Body of pancreas (tissue), 4 donors: ENCODE results near the gene DHDH. TPM values are rescaled to one million over a fixed set of nuclear protein-coding genes. Genes with fewer than 3 reads are reported as not detected.

ENCODE experiments used
- ATAC-seq: fragments of 150-250 bp; one replicate; pipeline ENCODE4 v1.9.1; 2016
- DNase-seq, 4 donors: peaks; one replicate each; pipeline ENCODE4 v3.0.0-alpha.2; 2019
- H3K27ac ChIP-seq, 4 donors: fragments of 200-600 bp; sonication (generic); 1 replicate in 3 of 4; 2 replicates in 1 of 4; pipeline versions ENCODE4 v1.5.1 to v1.6.1; 2016 to 2019; ENCODE audit warnings: mild to moderate bottlenecking in 1 of 4, mixed read lengths in 1 of 4, moderate library complexity in 1 of 4
- H3K27me3 ChIP-seq, 2 donors: fragments of 200-600 bp; sonication (generic); one replicate each; pipeline ENCODE4 v1.6.0; 2016; ENCODE audit warnings: mild to moderate bottlenecking in 1 of 2
- H3K36me3 ChIP-seq, 2 donors: fragments of 200-600 bp; sonication (generic); replicated peaks in 1 of 2; 2 replicates each; pipeline ENCODE4 v1.5.1; 2016; ENCODE audit warnings: low read depth in 2 of 2; ENCODE audit not compliant: insufficient read depth in 1 of 2
- H3K4me1 ChIP-seq: fragments of 200-600 bp; sonication (generic); one replicate; pipeline ENCODE4 v1.6.0; 2016
- H3K4me3 ChIP-seq, 2 donors: fragments of 200-600 bp; sonication (generic); 1 replicate in 1 of 2; 2 replicates in 1 of 2; pipeline ENCODE4 v1.5.1; 2016 to 2019
- H3K9me3 ChIP-seq, 3 donors: fragments of 200-600 bp; sonication (generic); 1 replicate in 2 of 3; 2 replicates in 1 of 3; pipeline ENCODE4 v1.5.1; 2016
- CTCF ChIP-seq, 7 experiments: fragments of 450-650 bp in 4 of 7; fragments of 200-600 bp in 3 of 7; sonication (generic) in 3 of 7; IDR thresholded peaks; one replicate each; pipeline ENCODE4 v1.5.1; 2016 to 2019; ENCODE audit warnings: antibody characterized with exemption in 7 of 7
- POLR2A ChIP-seq, 3 donors: fragments of 450-650 bp; IDR thresholded peaks; one replicate each; pipeline ENCODE4 v1.6.1; 2016; ENCODE audit warnings: antibody characterized with exemption in 3 of 3, mild to moderate bottlenecking in 2 of 3
- WGBS, 2 donors: methylation state at CpG; one replicate each; pipeline ENCODE4 v1.1.5; 2017; 5-methylcytosine and 5-hydroxymethylcytosine counted together
- intact Hi-C: fragments of 100-400 bp; cut with DNase I; formaldehyde crosslinking; loops from one replicate; pipeline ENCODE4 v1.15.1; 2023
- total RNA-seq, 2 donors: library from RNA; depleted of rRNA; stranded (reverse); fragments of >200 nt; gene quantifications; one replicate each; pipeline ENCODE4 v1.1.0, GENCODE V29; 2016

The DHDH gene
- total RNA-seq, 2 donors from 2014 or later, result not detected

DNA sequence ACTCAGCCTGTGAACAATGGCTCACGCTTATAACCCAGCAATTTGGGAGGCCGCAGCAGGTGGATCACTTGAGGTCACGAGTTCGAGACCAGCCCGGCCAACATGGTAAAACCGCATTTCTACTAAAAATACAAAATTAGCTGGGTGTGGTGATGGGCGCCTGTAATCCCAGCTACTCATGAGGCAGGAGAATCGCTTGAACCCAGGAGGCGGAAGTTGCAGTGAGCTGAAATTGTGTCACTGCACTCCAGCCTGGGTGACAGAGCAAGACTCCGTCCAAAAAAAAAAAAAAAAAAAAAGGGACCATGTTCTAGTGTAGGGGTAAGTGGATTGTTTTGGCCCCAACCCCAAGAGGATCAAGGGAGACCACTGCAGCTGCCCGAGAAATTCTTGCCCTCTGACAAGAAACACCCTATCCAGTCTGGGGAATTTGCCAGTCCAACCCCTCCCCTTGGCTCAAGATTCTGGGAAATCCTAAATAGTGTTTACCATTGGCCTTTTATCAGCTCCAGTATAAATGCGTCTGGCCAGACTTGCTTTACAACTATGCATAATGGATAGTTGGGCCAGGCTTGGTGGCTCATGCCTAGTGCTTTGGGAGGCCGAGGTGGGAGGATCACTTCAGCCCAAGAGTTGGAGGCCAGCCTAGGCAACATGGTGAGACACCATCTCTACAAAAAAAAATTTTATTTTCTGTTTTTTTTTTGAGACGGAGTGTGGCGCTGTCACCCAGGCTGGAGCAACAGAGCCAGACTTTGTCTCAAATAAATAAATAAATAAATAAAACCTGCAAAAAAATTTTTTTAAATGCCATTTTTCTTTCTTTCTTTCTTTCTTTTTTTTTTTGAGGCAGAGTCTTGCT is 5.1 kb upstream of the DHDH start:
- 71 to 79% methylated on average over 14 to 15 of the region's 15 CpGs for WGBS, 2 donors
- TF ChIP-seq POLR2A (IDR thresholded peaks at IDR 0.05), result no peak
- TF ChIP-seq CTCF (IDR thresholded peaks at IDR 0.05), result no peak
- intact Hi-C loops, result no loop called here
- no peak overlapping the region for H3K4me3 ChIP-seq
- no peaks in the 10 kb centered on the region for H3K36me3 ChIP-seq
- ATAC-seq (no peak), DNase-seq (peak in 1 of 4 donors; percentile 12)
- peaks cover 12% of the 10 kb centered on the region for H3K4me1 ChIP-seq
- no peaks in the 10 kb centered on the region for H3K27me3 ChIP-seq
- H3K9me3 ChIP-seq, result no peaks in the 10 kb centered on the region
- H3K27ac ChIP-seq, result no peak overlapping the region

GRCh38 chr19:48934837-48935236 is 1.3 kb downstream of the DHDH start:
- peaks cover 0 to 6% of the 10 kb centered on the region in 2 donors for H3K27me3 ChIP-seq
- TF ChIP-seq POLR2A (IDR thresholded peaks at IDR 0.05), result no peak
- TF ChIP-seq CTCF (IDR thresholded peaks at IDR 0.05), result no peak
- H3K4me3 ChIP-seq, result no peak overlapping the region
- no peaks in the 10 kb centered on the region for H3K36me3 ChIP-seq
- H3K27ac ChIP-seq, result no peak overlapping the region
- no peak for ATAC-seq
- no peaks in the 10 kb centered on the region for H3K9me3 ChIP-seq
- no peak for DNase-seq
- intact Hi-C loops, result no loop called here
- 66 to 78% methylated on average over 11 to 19 of the region's 19 CpGs for WGBS, 2 donors
- H3K4me1 ChIP-seq, result peaks cover 13% of the 10 kb centered on the region

- TF ChIP-seq CTCF (IDR thresholded peaks at IDR 0.05) (no peak), POLR2A (IDR thresholded peaks at IDR 0.05) (no peak)
- H3K9me3 ChIP-seq, result no peaks in the 10 kb centered on the region
- H3K27ac ChIP-seq, result no peak overlapping the region
- peaks cover 13% of the 10 kb centered on the region for H3K4me1 ChIP-seq
- ATAC-seq (no peak), DNase-seq (no peak)
- no peaks in the 10 kb centered on the region for H3K36me3 ChIP-seq
- 92 to 95% methylated on average over 23 to 25 of the region's 25 CpGs for WGBS, 2 donors
- peaks cover 0 to 6% of the 10 kb centered on the region in 2 donors for H3K27me3 ChIP-seq
- H3K4me3 ChIP-seq, result no peak overlapping the region
- intact Hi-C loops, result no loop called here
These were observed 2.4 kb downstream of the DHDH start for GRCh38 chr19:48935864-48936263.

DNA sequence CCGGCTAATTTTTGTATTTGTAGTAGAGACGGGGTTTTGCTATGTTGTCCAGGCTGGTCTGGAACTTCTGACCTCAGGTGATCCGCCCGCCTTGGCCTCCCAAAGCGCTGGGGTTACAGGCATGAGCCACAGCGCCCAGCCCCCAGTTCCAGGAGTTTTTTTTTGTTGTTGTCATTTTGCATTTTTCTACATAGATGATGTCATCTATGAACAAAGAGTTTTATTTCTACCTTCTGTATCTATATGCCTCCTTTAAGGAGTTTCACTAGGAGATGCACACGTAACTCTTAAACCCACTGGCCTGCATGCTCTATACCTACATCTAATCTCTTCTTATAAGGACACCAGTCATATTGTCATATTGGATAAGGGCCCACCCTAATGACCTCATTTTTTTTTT is 4.8 kb downstream of the DHDH start:
- 87 to 89% methylated on average over 7 of the region's 7 CpGs for WGBS, 2 donors
- no peak for DNase-seq
- intact Hi-C loops, result no loop called here

More for the DNA sequence above, 4.8 kb downstream of the DHDH start:
- Histone ChIP-seq H3K4me3 (no peak overlapping the region), H3K4me1 (peaks cover 9% of the 10 kb centered on the region), H3K27me3 (peaks cover 0 to 6% of the 10 kb centered on the region in 2 donors), H3K36me3 (no peaks in the 10 kb centered on the region), H3K9me3 (no peaks in the 10 kb centered on the region), H3K27ac (no peak overlapping the region)
- ATAC-seq, result no peak
- TF ChIP-seq CTCF (IDR thresholded peaks at IDR 0.05), result no peak
- no peak for TF ChIP-seq POLR2A (IDR thresholded peaks at IDR 0.05)
